ENCODE data around the gene HNF4A. TPM values are rescaled to one million over a fixed set of nuclear protein-coding genes. Genes with fewer than 3 reads are reported as not detected.

Gene HNF4A
- polyA plus RNA-seq, 1 donor from 2014 or later = not detected

DNA sequence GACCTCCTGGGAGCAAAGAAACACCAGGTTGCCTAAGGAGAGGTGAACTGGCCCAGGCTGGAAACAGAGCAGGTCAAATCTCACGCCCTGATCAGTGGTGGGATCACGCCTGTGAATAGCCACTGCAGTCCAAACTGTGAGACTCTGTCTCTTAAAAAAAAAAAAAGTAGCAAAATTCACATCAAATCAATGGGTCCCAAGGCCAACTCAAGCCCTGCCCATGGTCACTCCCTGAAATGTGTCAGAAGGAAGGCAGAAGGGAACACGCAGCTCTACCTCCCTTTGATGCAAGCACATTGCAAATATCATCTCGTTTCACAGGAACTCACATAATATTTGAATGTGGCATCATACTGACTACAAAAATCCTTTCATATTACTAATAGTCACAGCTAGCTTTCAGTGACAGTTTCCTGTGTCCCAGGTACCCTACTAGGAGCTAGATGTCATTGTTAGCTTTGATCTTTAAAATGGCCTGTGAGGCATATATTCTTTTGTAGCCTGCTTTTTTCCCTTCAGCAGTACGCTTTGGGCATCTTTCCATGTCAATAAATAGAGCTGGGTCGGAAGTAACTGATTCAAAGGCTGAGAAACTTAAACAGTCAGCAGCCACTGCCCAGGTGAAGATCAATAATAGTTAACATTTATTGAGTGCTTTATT is 105.8 kb downstream of the HNF4A start:
- Histone ChIP-seq H3K4me2 (ENCODE audit: low read length) (no peak overlapping the region), H3K79me2 (replicated peaks; ENCODE audit: insufficient read depth, low read length) (no peaks in the 10 kb centered on the region), H3K9me3 (ENCODE audit: low read length) (no peaks in the 10 kb centered on the region), H3K9ac (ENCODE audit: low read length) (no peak overlapping the region), H3K27ac (ENCODE audit: low read length) (no peak overlapping the region), H3K36me3 (ENCODE audit: insufficient read depth, low read length) (no peaks in the 10 kb centered on the region), H3F3A (ENCODE audit: insufficient read depth, low read length, poor library complexity, severe bottlenecking) (no peaks in the 10 kb centered on the region), H2AFZ (ENCODE audit: low read depth, low read length) (no peak overlapping the region), H3K4me3 (ENCODE audit: low read length) (no peak overlapping the region), H3K27me3 (ENCODE audit: insufficient read depth, low read depth, low read length) (no peaks in the 10 kb centered on the region), H3K9me2 (ENCODE audit: insufficient read depth, low read length) (no peaks in the 10 kb centered on the region), H4K20me1 (ENCODE audit: insufficient read depth) (no peaks in the 10 kb centered on the region)
- TF ChIP-seq EP300 (conservative IDR thresholded peaks at IDR 0.05; ENCODE audit: poor library complexity, severe bottlenecking) (no peak), SMC3 (conservative IDR thresholded peaks at IDR 0.05; ENCODE audit: poor library complexity) (no peak), RAD21 (conservative IDR thresholded peaks at IDR 0.05) (no peak), TAF1 (IDR thresholded peaks at IDR 0.05; ENCODE audit: low read depth) (no peak), EZH2 (IDR thresholded peaks at IDR 0.05; ENCODE audit: borderline replicate concordance, insufficient read depth, low read length, poor library complexity, severe bottlenecking) (no peak), POLR2AphosphoS5 (IDR thresholded peaks at IDR 0.05) (no peak), MXI1 (conservative IDR thresholded peaks at IDR 0.05; ENCODE audit: poor library complexity, severe bottlenecking) (no peak)
- TF ChIP-seq, protein P1, sequence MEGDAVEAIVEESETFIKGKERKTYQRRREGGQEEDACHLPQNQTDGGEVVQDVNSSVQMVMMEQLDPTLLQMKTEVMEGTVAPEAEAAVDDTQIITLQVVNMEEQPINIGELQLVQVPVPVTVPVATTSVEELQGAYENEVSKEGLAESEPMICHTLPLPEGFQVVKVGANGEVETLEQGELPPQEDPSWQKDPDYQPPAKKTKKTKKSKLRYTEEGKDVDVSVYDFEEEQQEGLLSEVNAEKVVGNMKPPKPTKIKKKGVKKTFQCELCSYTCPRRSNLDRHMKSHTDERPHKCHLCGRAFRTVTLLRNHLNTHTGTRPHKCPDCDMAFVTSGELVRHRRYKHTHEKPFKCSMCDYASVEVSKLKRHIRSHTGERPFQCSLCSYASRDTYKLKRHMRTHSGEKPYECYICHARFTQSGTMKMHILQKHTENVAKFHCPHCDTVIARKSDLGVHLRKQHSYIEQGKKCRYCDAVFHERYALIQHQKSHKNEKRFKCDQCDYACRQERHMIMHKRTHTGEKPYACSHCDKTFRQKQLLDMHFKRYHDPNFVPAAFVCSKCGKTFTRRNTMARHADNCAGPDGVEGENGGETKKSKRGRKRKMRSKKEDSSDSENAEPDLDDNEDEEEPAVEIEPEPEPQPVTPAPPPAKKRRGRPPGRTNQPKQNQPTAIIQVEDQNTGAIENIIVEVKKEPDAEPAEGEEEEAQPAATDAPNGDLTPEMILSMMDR (IDR thresholded peaks at IDR 0.05; ENCODE audit: poor library complexity, severe bottlenecking) = no peak
- TF ChIP-seq, protein P2, sequence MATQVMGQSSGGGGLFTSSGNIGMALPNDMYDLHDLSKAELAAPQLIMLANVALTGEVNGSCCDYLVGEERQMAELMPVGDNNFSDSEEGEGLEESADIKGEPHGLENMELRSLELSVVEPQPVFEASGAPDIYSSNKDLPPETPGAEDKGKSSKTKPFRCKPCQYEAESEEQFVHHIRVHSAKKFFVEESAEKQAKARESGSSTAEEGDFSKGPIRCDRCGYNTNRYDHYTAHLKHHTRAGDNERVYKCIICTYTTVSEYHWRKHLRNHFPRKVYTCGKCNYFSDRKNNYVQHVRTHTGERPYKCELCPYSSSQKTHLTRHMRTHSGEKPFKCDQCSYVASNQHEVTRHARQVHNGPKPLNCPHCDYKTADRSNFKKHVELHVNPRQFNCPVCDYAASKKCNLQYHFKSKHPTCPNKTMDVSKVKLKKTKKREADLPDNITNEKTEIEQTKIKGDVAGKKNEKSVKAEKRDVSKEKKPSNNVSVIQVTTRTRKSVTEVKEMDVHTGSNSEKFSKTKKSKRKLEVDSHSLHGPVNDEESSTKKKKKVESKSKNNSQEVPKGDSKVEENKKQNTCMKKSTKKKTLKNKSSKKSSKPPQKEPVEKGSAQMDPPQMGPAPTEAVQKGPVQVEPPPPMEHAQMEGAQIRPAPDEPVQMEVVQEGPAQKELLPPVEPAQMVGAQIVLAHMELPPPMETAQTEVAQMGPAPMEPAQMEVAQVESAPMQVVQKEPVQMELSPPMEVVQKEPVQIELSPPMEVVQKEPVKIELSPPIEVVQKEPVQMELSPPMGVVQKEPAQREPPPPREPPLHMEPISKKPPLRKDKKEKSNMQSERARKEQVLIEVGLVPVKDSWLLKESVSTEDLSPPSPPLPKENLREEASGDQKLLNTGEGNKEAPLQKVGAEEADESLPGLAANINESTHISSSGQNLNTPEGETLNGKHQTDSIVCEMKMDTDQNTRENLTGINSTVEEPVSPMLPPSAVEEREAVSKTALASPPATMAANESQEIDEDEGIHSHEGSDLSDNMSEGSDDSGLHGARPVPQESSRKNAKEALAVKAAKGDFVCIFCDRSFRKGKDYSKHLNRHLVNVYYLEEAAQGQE (IDR thresholded peaks at IDR 0.05; ENCODE audit: borderline replicate concordance) = no peak

DNA sequence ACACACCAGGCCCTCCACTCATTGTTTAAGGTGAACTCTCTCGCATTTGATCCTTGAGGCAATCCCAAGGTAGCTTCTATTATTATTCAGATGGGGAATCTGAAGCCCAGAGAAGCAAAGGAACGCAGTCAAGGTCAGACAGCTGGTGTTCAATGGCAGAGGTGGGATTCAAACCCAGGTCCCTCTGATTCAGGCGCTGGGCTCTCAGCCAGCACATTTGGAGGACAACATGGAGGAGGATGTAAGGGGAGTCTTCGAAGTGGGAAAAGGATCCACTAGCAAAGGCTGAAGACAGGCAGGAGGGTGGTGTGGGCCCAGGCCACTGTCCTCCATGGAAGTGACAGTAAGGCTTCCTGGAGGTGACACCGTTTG is 106.3 kb downstream of the HNF4A start:
- TF ChIP-seq, protein P2 (IDR thresholded peaks at IDR 0.05; ENCODE audit: borderline replicate concordance) = no peak
- TF ChIP-seq MXI1 (conservative IDR thresholded peaks at IDR 0.05; ENCODE audit: poor library complexity, severe bottlenecking) = no peak
- TF ChIP-seq EP300 (conservative IDR thresholded peaks at IDR 0.05; ENCODE audit: poor library complexity, severe bottlenecking) = no peak
- no peak for TF ChIP-seq SMC3 (conservative IDR thresholded peaks at IDR 0.05; ENCODE audit: poor library complexity)
- TF ChIP-seq EZH2 (IDR thresholded peaks at IDR 0.05; ENCODE audit: borderline replicate concordance, insufficient read depth, low read length, poor library complexity, severe bottlenecking) = no peak
- TF ChIP-seq, protein P1 (IDR thresholded peaks at IDR 0.05; ENCODE audit: poor library complexity, severe bottlenecking) = no peak
- TF ChIP-seq RAD21 (conservative IDR thresholded peaks at IDR 0.05) = no peak
- TF ChIP-seq TAF1 (IDR thresholded peaks at IDR 0.05; ENCODE audit: low read depth) = no peak
- TF ChIP-seq POLR2AphosphoS5 (IDR thresholded peaks at IDR 0.05) = no peak
- Histone ChIP-seq H2AFZ (ENCODE audit: low read depth, low read length) (no peak overlapping the region), H3K27ac (ENCODE audit: low read length) (no peak overlapping the region), H3K4me3 (ENCODE audit: low read length) (no peak overlapping the region), H3K79me2 (replicated peaks; ENCODE audit: insufficient read depth, low read length) (no peaks in the 10 kb centered on the region), H3K27me3 (ENCODE audit: insufficient read depth, low read depth, low read length) (no peaks in the 10 kb centered on the region), H4K20me1 (ENCODE audit: insufficient read depth) (no peaks in the 10 kb centered on the region), H3K9me2 (ENCODE audit: insufficient read depth, low read length) (no peaks in the 10 kb centered on the region), H3K4me2 (ENCODE audit: low read length) (no peak overlapping the region), H3F3A (ENCODE audit: insufficient read depth, low read length, poor library complexity, severe bottlenecking) (no peaks in the 10 kb centered on the region), H3K9me3 (ENCODE audit: low read length) (no peaks in the 10 kb centered on the region), H3K36me3 (ENCODE audit: insufficient read depth, low read length) (no peaks in the 10 kb centered on the region), H3K9ac (ENCODE audit: low read length) (no peak overlapping the region)
